Measurements from ENCODE around the gene UGT1A5. TPM values are rescaled to one million over a fixed set of nuclear protein-coding genes. Genes with fewer than 3 reads are reported as not detected.

Gene UGT1A5
- total RNA-seq (ENCODE audit: low replicate concordance): not detected in 2 replicates

- Histone ChIP-seq H3K27me3 (no peaks in the 10 kb centered on the region), H3K9ac (no peak within 1 kb of the TSS), H3K4me2 (no peak within 1 kb of the TSS), H2AFZ (replicated peaks) (no peak within 1 kb of the TSS), H4K20me1 (ENCODE audit: low read depth) (no peaks in the 10 kb centered on the region), H3K9me3 (ENCODE audit: low read depth) (no peaks in the 10 kb centered on the region), H3K79me2 (ENCODE audit: low read depth) (no peaks in the 10 kb centered on the region), H3K27ac (no peak within 1 kb of the TSS), H3K4me1 (no peaks in the 10 kb centered on the region), H3K4me3 (no peak within 1 kb of the TSS), H3K36me3 (no peaks in the 10 kb centered on the region), H3F3A (ENCODE audit: low read depth) (no peaks in the 10 kb centered on the region)
- H3K9me3 Mint-ChIP-seq: no peaks in the 10 kb centered on the region
- no peaks in the 10 kb centered on the region for H3K36me3 Mint-ChIP-seq
- peaks cover 3% of the 10 kb centered on the region for H3K27me3 Mint-ChIP-seq (ENCODE audit: insufficient read depth, low read depth)
- TF ChIP-seq EZH2phosphoT487 (IDR thresholded peaks at IDR 0.05) (no peak), CTCF (IDR thresholded peaks at IDR 0.05) (no peak), EZH2 (IDR thresholded peaks at IDR 0.05) (no peak)
- no peak for DNase-seq (ENCODE audit: low spot score)
- peak within 1 kb of the TSS; percentile 36 for H3K4me3 Mint-ChIP-seq
- no peak within 1 kb of the TSS for H3K27ac Mint-ChIP-seq
- H3K4me1 Mint-ChIP-seq: peaks cover 5% of the 10 kb centered on the region
These were observed at the start of gene UGT1A5 for GRCh38 chr2:233712611-233713261. UGT1A5 (plus strand) TSS chr2:233712907; CDS start chr2:233712992, 85 bp downstream.

DNA sequence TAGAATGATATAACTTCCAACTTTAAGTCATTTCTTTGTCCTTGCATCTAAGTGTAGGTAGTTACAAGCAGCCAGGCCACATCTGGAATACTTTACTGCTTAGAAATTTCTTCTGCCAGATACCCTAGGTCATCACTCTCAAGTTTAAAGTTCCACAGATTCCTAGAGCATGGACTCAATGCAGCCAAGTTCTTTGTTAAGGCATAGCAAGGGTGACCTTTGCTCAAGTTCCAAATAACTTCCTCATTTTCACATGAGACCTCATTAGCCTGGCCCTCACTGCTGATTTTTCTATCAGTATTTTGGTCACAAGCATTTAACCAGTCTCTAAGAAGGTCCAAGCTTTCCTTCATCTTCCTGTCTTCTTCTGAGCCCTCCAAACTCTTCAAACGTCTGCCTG lies 48.8 kb upstream of the UGT1A5 start:
- Histone ChIP-seq H3K36me3 (no peaks in the 10 kb centered on the region), H3K9ac (no peak overlapping the region), H3K79me2 (ENCODE audit: low read depth) (no peaks in the 10 kb centered on the region), H3K4me2 (no peak overlapping the region), H3F3A (ENCODE audit: low read depth) (no peaks in the 10 kb centered on the region), H3K27me3 (no peaks in the 10 kb centered on the region), H3K27ac (no peak overlapping the region), H3K4me1 (no peaks in the 10 kb centered on the region), H2AFZ (replicated peaks) (no peak overlapping the region), H4K20me1 (ENCODE audit: low read depth) (no peaks in the 10 kb centered on the region), H3K4me3 (no peak overlapping the region), H3K9me3 (ENCODE audit: low read depth) (no peaks in the 10 kb centered on the region)
- no peaks in the 10 kb centered on the region for H3K36me3 Mint-ChIP-seq
- H3K27me3 Mint-ChIP-seq (ENCODE audit: insufficient read depth, low read depth): peaks cover 2% of the 10 kb centered on the region
- no peak overlapping the region for H3K27ac Mint-ChIP-seq
- H3K4me1 Mint-ChIP-seq: no peaks in the 10 kb centered on the region
- H3K4me3 Mint-ChIP-seq: no peak overlapping the region
- DNase-seq (ENCODE audit: low spot score): no peak
- TF ChIP-seq EZH2phosphoT487 (IDR thresholded peaks at IDR 0.05) (no peak), CTCF (IDR thresholded peaks at IDR 0.05) (no peak), EZH2 (IDR thresholded peaks at IDR 0.05) (no peak)
- H3K9me3 Mint-ChIP-seq: no peaks in the 10 kb centered on the region

DNA sequence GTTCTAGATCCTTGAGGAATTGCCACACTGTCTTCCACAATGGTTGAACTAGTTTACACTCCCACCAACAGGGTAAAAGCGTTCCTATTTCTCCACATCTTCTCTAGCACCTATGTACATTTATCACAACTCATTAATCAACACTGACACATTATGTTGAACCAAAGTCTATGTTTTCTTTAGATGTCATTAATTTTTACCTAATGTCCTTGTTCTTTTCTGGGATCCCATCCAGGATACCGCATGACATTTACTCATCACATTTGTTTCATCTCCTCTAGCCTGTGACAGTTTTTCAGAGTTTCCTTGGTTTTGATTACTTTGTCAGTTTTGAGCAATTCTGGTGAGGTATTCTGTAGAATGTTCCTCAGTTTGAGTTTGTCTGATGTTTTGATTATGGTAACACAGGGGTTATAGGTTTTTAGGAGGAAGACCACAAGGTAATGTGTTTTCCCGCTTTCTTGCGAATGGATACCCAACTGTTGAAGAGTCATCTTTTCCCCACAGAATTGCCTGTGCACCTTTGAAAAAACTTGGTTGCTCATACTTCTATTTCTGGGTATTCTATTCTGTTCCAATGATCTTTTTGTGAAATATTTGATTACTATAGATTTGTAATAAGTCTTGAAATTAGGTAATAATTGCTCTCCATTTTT lies 44.0 kb upstream of the UGT1A5 start:
- H4K20me1 ChIP-seq (ENCODE audit: low read depth): no peaks in the 10 kb centered on the region
- DNase-seq (ENCODE audit: low spot score): no peak

More for the DNA sequence above, 44.0 kb upstream of the UGT1A5 start:
- H3K27ac Mint-ChIP-seq: no peak overlapping the region
- H3K9ac ChIP-seq: no peak overlapping the region
- no peaks in the 10 kb centered on the region for H3K27me3 ChIP-seq
- peaks cover 4% of the 10 kb centered on the region for H3K27me3 Mint-ChIP-seq (ENCODE audit: insufficient read depth, low read depth)
- H3F3A ChIP-seq (ENCODE audit: low read depth): no peaks in the 10 kb centered on the region
- H3K4me2 ChIP-seq: no peak overlapping the region
- H3K79me2 ChIP-seq (ENCODE audit: low read depth): no peaks in the 10 kb centered on the region
- H3K4me3 ChIP-seq: no peak overlapping the region
- H3K9me3 ChIP-seq (ENCODE audit: low read depth): no peaks in the 10 kb centered on the region
- no peak overlapping the region for H3K4me3 Mint-ChIP-seq
- no peaks in the 10 kb centered on the region for H3K4me1 Mint-ChIP-seq
- no peaks in the 10 kb centered on the region for H3K4me1 ChIP-seq
- H3K27ac ChIP-seq: no peak overlapping the region
- H3K36me3 ChIP-seq: no peaks in the 10 kb centered on the region
- no peaks in the 10 kb centered on the region for H3K9me3 Mint-ChIP-seq
- no peak overlapping the region for H2AFZ ChIP-seq (replicated peaks)
- no peak for TF ChIP-seq EZH2phosphoT487 (IDR thresholded peaks at IDR 0.05)
- H3K36me3 Mint-ChIP-seq: no peaks in the 10 kb centered on the region

Measured in neural progenitor cell (in vitro differentiated cells).